ENCODE data around the gene ATG14.
"Not testable (repeated sequence)": the region's sequence is repeated elsewhere in the genome, so short reads cannot be mapped to it uniquely, and the experiment has no call there.

Gene ATG14

GRCh38 chr14:55386037-55386808 lies 25.4 kb downstream of the ATG14 start:
- no peak for DNase-seq (ENCODE audit: low spot score)

GRCh38 chr14:55384536-55384935 lies 27.1 kb downstream of the ATG14 start:
- DNase-seq (ENCODE audit: low spot score) = no peak

- no peak for DNase-seq (ENCODE audit: low spot score)
These were observed 28.0 kb downstream of the ATG14 start for GRCh38 chr14:55383541-55384140.

GRCh38 chr14:55383056-55383466 lies 28.6 kb downstream of the ATG14 start:
- not testable (repeated sequence) for DNase-seq (ENCODE audit: low spot score)

- DNase-seq (ENCODE audit: low spot score) = no peak
These were observed 29.1 kb downstream of the ATG14 start for GRCh38 chr14:55382483-55382882.

GRCh38 chr14:55381561-55381960 lies 30.1 kb downstream of the ATG14 start:
- no peak for DNase-seq (ENCODE audit: low spot score)

- no peak for DNase-seq (ENCODE audit: low spot score)
These were observed 30.6 kb downstream of the ATG14 start for GRCh38 chr14:55381040-55381439.

- no peak for DNase-seq (ENCODE audit: low spot score)
These were observed 34.4 kb downstream of the ATG14 start for GRCh38 chr14:55377236-55377635.

- DNase-seq (ENCODE audit: low spot score) = no peak
These were observed 36.9 kb downstream of the ATG14 start for GRCh38 chr14:55374771-55375170.

GRCh38 chr14:55373784-55374705 lies 37.6 kb downstream of the ATG14 start:
- DNase-seq (ENCODE audit: low spot score) = no peak

GRCh38 chr14:55372825-55373224 lies 38.8 kb downstream of the ATG14 start:
- DNase-seq (ENCODE audit: low spot score) = no peak

- no peak for DNase-seq (ENCODE audit: low spot score)
These were observed 39.2 kb downstream of the ATG14 start for GRCh38 chr14:55372423-55372822.

- no peak for DNase-seq (ENCODE audit: low spot score)
These were observed 40.7 kb downstream of the ATG14 start for GRCh38 chr14:55370883-55371455.

GRCh38 chr14:55366271-55366670 lies 45.4 kb downstream of the ATG14 start:
- DNase-seq (ENCODE audit: low spot score) = no peak

GRCh38 chr14:55361190-55361589 lies 50.4 kb downstream of the ATG14 start:
- DNase-seq (ENCODE audit: low spot score) = no peak

- no peak for DNase-seq (ENCODE audit: low spot score)
These were observed 52.3 kb downstream of the ATG14 start for GRCh38 chr14:55359307-55359706.

GRCh38 chr14:55356913-55357312 lies 54.7 kb downstream of the ATG14 start:
- no peak for DNase-seq (ENCODE audit: low spot score)

GRCh38 chr14:55355922-55356321 lies 55.7 kb downstream of the ATG14 start:
- DNase-seq (ENCODE audit: low spot score) = no peak

- DNase-seq (ENCODE audit: low spot score) = peak; percentile 39
These were observed 57.1 kb downstream of the ATG14 start for GRCh38 chr14:55354500-55354899.

- DNase-seq (ENCODE audit: low spot score) = no peak
These were observed 57.8 kb downstream of the ATG14 start for GRCh38 chr14:55353686-55354467.

GRCh38 chr14:55352201-55352600 lies 59.4 kb downstream of the ATG14 start:
- no peak for DNase-seq (ENCODE audit: low spot score)

GRCh38 chr14:55351111-55351510 lies 60.5 kb downstream of the ATG14 start:
- no peak for DNase-seq (ENCODE audit: low spot score)

All from NAMALWA (cell line).